Endothelial cell (in vitro differentiated cells): ENCODE results near the gene SERINC2. TPM values are rescaled to one million over a fixed set of nuclear protein-coding genes. Genes with fewer than 3 reads are reported as not detected.

Source experiments
- DNase-seq: peaks from one replicate; pipeline ENCODE4 v3.0.0; 2021; ENCODE audit warnings: low spot score
- H3K27ac Mint-ChIP-seq: one replicate; pipeline ENCODE4 v1.8.0; 2021; ENCODE audit warnings: mixed read lengths, inconsistent platforms; ENCODE audit not compliant: unreplicated experiment
- H3K27me3 Mint-ChIP-seq: one replicate; pipeline ENCODE4 v1.8.0; 2021; ENCODE audit warnings: mild to moderate bottlenecking, moderate library complexity, mixed read lengths, inconsistent platforms; ENCODE audit not compliant: unreplicated experiment
- H3K36me3 Mint-ChIP-seq: one replicate; pipeline ENCODE4 v1.8.0; 2021; ENCODE audit warnings: mild to moderate bottlenecking, low read depth, mixed read lengths, inconsistent platforms; ENCODE audit not compliant: unreplicated experiment
- H3K4me1 Mint-ChIP-seq: one replicate; pipeline ENCODE4 v1.8.0; 2021; ENCODE audit warnings: mild to moderate bottlenecking, mixed read lengths, inconsistent platforms; ENCODE audit not compliant: unreplicated experiment
- H3K4me3 Mint-ChIP-seq: one replicate; pipeline ENCODE4 v1.8.0; 2021; ENCODE audit warnings: mild to moderate bottlenecking, mixed read lengths, inconsistent platforms; ENCODE audit not compliant: unreplicated experiment
- H3K9me3 Mint-ChIP-seq: one replicate; pipeline ENCODE4 v1.8.0; 2021; ENCODE audit warnings: mixed read lengths, inconsistent platforms; ENCODE audit not compliant: unreplicated experiment
- total RNA-seq: library from RNA; stranded (reverse); fragmentation: NEBNext Ultra II Directional; extraction: Animal tissue kit (Norgen Biotek cat#: 25700); gene quantifications from one replicate; pipeline ENCODE4 v1.2.1, GENCODE V29; 2021; ENCODE audit not compliant: unreplicated experiment
- TF ChIP-seq, protein P1 (sequence below): fragments of 200-600 bp; sonication (generic); IDR thresholded peaks from one replicate; pipeline ENCODE4 v1.5.0; 2021; ENCODE audit warnings: antibody characterized with exemption; ENCODE audit not compliant: unreplicated experiment

Gene SERINC2
- total RNA-seq, 1 donor from 2014 or later = 23.6 TPM

GRCh38 chr1:31434101-31434871, 21.3 kb downstream of the SERINC2 start:
- no peak overlapping the region for H3K4me3 Mint-ChIP-seq
- no peaks in the 10 kb centered on the region for H3K9me3 Mint-ChIP-seq
- peaks cover 12% of the 10 kb centered on the region for H3K27me3 Mint-ChIP-seq
- TF ChIP-seq, protein P1, sequence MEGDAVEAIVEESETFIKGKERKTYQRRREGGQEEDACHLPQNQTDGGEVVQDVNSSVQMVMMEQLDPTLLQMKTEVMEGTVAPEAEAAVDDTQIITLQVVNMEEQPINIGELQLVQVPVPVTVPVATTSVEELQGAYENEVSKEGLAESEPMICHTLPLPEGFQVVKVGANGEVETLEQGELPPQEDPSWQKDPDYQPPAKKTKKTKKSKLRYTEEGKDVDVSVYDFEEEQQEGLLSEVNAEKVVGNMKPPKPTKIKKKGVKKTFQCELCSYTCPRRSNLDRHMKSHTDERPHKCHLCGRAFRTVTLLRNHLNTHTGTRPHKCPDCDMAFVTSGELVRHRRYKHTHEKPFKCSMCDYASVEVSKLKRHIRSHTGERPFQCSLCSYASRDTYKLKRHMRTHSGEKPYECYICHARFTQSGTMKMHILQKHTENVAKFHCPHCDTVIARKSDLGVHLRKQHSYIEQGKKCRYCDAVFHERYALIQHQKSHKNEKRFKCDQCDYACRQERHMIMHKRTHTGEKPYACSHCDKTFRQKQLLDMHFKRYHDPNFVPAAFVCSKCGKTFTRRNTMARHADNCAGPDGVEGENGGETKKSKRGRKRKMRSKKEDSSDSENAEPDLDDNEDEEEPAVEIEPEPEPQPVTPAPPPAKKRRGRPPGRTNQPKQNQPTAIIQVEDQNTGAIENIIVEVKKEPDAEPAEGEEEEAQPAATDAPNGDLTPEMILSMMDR = no peak
- no peak overlapping the region for H3K27ac Mint-ChIP-seq
- no peak for DNase-seq
- peaks cover 19% of the 10 kb centered on the region for H3K36me3 Mint-ChIP-seq
- no peaks in the 10 kb centered on the region for H3K4me1 Mint-ChIP-seq

- peaks cover 12% of the 10 kb centered on the region for H3K36me3 Mint-ChIP-seq
- H3K27me3 Mint-ChIP-seq = peaks cover 12% of the 10 kb centered on the region
- no peak for DNase-seq
- TF ChIP-seq, protein P1 = no peak
- no peaks in the 10 kb centered on the region for H3K4me1 Mint-ChIP-seq
- no peak overlapping the region for H3K4me3 Mint-ChIP-seq
- H3K9me3 Mint-ChIP-seq = no peaks in the 10 kb centered on the region
- H3K27ac Mint-ChIP-seq = no peak overlapping the region
Observed at GRCh38 chr1:31434979-31435378, 22.0 kb downstream of the SERINC2 start.

DNA sequence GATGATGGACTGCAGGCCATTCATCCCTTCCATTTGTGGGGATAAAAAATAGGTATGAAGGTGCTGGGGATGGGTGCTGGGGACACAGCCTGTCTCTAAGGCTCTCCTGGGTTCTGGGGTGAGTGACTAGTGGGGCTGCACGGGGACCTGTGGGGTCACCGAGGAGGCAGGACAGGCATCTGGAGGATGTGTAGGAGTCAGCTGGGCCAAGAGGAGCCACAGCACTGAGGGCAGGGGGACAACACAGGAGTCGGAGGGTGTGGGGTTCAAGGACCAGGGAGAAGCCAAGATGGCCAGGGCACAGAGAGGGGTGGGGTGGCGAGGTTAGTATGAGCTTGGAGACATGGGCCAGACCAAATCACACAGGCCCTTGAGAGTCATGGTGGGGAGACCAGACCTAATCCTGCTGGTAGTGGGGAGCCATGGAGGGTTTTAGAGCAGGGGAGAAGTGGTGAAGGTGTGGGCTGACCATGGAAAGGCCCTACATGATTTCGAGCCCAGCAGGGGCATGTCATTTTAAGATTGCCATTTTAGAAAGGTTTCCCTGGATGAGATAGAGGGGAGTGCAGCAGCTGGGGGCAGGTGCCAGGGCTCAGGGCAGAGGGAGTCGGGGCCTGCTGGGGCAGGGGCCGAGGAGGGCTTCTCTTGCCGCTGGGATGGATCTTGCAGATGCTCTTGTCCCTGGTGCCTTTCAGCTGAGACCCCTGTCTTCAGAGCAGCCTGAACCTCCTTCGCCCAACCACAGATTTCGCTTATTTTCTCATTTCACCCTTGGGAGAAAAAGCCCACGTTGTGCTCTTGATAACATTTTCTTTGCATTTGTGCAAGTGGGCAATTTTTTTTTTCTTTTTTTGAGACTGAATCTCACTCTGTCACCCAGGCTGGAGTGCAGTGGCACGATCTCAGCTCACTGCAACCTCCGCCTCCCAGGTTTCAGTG, 22.7 kb downstream of the SERINC2 start:
- DNase-seq = no peak
- Mint-ChIP-seq H3K27ac (no peak overlapping the region), H3K4me1 (no peaks in the 10 kb centered on the region), H3K9me3 (no peaks in the 10 kb centered on the region), H3K27me3 (peaks cover 12% of the 10 kb centered on the region), H3K36me3 (peaks cover 9% of the 10 kb centered on the region), H3K4me3 (no peak overlapping the region)
- TF ChIP-seq, protein P1 = no peak

GRCh38 chr1:31436596-31437432, 23.8 kb downstream of the SERINC2 start:
- Mint-ChIP-seq H3K4me3 (no peak overlapping the region), H3K27me3 (peaks cover 12% of the 10 kb centered on the region), H3K36me3 (peaks cover 12% of the 10 kb centered on the region), H3K4me1 (no peaks in the 10 kb centered on the region), H3K27ac (peak overlapping the region; percentile 21), H3K9me3 (no peaks in the 10 kb centered on the region)
- TF ChIP-seq, protein P1 = no peak
- no peak for DNase-seq
